ENCODE results near the gene TENM4. TPM values are rescaled to one million over a fixed set of nuclear protein-coding genes. Genes with fewer than 3 reads are reported as not detected.

TENM4 gene
- total RNA-seq, 4 donors from 2014 or later = 2.3 to 18.9 (median 4.5) TPM

DNA sequence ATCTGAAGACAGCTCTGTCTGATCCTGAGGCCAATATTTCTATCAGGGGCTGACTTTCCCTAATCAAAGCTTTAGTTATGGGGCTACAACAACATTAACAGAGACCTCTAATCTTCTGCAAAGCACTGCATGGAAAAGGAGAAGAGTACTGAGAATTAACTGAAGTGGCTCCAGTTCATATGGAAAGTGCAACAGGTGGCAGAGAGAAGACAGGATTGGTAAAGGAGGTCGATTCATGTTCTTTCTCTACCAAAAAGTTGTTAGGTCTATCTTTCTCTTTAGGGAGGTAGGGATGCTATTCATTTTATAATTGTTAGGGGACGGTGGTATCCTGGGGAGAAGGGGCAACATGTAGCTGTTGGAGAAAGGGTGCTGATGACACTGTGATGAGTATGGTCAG lies 633.5 kb downstream of the TENM4 start:
- TF ChIP-seq, protein P1, sequence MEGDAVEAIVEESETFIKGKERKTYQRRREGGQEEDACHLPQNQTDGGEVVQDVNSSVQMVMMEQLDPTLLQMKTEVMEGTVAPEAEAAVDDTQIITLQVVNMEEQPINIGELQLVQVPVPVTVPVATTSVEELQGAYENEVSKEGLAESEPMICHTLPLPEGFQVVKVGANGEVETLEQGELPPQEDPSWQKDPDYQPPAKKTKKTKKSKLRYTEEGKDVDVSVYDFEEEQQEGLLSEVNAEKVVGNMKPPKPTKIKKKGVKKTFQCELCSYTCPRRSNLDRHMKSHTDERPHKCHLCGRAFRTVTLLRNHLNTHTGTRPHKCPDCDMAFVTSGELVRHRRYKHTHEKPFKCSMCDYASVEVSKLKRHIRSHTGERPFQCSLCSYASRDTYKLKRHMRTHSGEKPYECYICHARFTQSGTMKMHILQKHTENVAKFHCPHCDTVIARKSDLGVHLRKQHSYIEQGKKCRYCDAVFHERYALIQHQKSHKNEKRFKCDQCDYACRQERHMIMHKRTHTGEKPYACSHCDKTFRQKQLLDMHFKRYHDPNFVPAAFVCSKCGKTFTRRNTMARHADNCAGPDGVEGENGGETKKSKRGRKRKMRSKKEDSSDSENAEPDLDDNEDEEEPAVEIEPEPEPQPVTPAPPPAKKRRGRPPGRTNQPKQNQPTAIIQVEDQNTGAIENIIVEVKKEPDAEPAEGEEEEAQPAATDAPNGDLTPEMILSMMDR (IDR thresholded peaks at IDR 0.05) = no peak
- no peak for DNase-seq (ENCODE audit: low spot score)
- ATAC-seq (ENCODE audit: low FRiP score) = no peak

DNA sequence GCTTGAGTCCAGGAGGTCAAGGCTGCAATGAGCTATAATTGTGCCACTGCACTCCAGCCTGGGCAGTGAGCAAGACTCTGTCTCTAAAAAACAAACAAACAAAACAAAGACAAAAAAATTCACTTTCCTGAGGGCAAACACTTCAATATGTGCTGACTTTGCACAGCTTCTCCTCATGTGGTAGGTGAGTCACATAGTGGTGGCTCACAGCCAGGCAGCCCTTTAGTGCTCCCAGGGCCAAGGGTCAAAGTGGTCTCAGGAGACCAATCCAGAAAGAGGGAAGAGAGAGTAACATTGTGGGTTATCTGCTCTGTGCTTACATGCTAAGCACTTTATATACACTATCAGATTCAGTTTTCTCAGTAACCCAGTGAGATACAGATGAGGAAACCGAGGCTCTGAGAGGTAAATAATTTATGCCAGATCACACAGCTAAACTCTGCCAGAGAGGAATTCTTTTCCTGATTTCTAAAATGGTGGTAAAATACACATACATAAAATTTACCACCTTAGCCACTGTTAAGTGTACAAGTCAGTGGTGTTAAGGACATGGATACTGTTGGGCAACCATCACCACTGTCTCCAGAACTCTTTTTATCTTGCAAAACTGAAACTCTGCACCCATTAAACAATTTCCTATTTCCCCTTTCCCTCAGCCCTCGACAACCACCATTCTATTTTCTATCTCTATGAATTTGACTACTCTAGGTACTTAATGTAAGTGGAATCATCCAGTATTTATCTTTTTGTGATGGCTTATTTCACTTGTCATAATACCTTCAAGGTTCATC lies 634.4 kb downstream of the TENM4 start:
- DNase-seq (ENCODE audit: low spot score) (no peak), ATAC-seq (ENCODE audit: low FRiP score) (no peak)
- TF ChIP-seq, protein P1 (IDR thresholded peaks at IDR 0.05) = no peak

DNA sequence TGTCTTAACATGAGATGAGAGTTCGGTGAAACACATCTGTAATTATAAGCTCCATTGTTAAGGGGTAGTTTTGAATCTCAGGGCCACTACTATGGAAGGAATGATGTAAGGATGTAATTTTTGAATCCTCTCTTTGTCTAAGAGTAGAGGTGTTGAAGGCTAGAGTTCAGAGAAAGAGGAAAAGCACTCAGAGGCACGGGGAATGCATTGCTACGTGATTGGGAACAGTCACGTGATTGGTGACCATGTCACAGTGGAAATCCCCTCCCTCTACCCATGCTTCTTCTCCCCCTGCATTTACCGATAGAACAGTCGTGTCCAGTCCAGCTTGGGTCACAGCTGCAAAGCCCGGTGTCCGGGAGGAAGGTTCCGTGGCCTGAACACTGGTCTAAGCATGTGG lies 635.8 kb downstream of the TENM4 start:
- TF ChIP-seq, protein P1 (IDR thresholded peaks at IDR 0.05) = no peak
- no peak for DNase-seq (ENCODE audit: low spot score)
- ATAC-seq (ENCODE audit: low FRiP score) = no peak

DNA sequence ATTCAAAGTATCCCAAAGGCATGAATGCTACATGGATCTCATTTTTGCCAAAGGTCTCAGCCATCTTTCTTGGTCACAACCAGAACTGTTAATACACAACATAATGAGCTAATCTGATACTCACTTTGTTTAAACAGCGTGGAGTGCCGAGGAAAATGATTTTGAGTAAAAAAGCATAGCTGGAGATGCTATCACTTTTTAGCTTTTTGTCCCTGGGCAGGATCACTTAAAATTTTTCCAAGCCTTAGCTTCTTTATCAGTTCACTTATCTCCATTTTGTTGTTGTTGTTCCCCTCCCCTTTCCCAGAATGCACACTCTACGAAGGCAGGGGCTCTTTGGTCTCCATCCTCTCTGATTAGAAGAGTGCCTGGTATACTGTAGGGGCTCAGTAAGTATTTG lies 636.8 kb downstream of the TENM4 start:
- DNase-seq (ENCODE audit: low spot score) (no peak), ATAC-seq (ENCODE audit: low FRiP score) (no peak)
- TF ChIP-seq, protein P1 (IDR thresholded peaks at IDR 0.05) = no peak

DNA sequence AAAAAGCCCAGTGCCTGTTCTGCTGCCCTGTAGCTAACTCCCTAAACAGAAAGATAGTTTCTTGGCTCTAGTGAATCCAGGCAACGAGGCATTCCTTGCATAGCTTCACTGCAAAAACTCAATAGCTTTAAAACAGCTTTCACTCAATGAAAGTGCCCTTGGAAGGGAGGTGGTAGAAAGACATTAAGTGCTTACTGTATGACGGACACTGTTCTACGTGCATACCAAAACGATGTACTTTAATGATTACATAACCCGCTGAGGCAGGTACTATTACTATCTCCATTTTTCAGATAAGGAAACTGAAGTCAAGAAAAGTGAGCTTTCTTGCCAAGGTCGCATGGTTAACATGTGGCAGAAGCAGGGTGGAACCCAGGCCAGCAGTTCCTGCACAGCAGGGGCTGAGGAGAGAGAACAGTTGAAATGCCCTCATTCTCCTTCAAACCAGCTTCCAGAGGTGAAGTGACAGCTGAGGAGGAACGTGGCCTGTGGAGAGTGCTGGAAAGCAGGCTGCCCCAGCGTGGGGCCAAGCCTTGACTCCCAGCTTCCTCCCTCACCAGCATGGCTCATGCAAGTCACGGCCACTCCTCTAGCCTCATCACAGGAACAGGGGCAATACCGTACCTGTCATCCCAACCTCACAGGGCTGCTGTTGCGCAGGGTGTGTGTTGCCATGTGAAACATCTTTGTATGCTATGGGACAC lies 638.6 kb downstream of the TENM4 start:
- no peak for ATAC-seq (ENCODE audit: low FRiP score)
- TF ChIP-seq, protein P1 (IDR thresholded peaks at IDR 0.05) = no peak
- no peak for DNase-seq (ENCODE audit: low spot score)

DNA sequence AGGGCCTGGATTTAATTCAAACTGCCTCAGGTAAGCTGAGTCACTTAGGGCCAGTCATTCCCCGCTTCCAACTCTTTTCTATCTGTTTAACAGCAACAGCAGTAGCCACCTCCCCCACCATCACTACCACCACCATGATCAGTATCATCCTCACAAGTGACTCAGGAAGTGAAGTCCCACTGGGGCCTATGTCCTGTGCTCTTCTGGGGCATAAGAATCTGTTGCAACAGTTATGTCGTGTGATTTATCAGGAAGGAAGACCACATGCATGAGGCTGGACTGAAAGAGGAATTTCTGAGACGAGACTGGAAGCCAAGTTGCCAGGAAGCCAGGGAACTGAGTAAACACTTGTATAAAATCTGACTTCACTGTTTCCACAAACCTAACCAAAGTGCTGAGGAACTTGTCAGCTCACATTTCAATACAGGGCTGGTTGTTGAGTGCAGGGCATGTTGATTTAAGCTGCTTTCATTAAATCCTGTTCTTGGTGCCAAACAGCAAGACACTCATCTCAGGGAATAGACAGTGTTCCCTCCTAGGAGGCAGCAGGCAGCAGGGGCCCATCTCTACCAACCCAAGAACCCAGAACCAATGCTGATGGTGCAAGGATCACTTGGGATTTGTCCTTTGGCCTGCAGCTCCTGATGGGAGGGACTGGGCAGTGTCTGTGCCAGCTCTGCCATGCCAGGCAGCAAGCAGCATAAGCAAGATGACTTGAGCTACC lies 639.5 kb downstream of the TENM4 start:
- TF ChIP-seq, protein P1 (IDR thresholded peaks at IDR 0.05) = no peak
- DNase-seq (ENCODE audit: low spot score) (no peak), ATAC-seq (ENCODE audit: low FRiP score) (peak; percentile 65)

All from omental fat pad (tissue), 4 donors.